MM.1S (cell line): ENCODE results near the gene MELTF.
"Not testable (repeated sequence)": the region's sequence is repeated elsewhere in the genome, so short reads cannot be mapped to it uniquely, and the experiment has no call there.

Source experiments
- DNase-seq: peaks from one replicate; pipeline ENCODE4 v3.0.0-alpha.2; 2015
- H2AFZ ChIP-seq: fragments of 300-600 bp; sonication (generic); 2 replicates; pipeline ENCODE4 v1.6.0; 2016; ENCODE audit warnings: antibody characterized with exemption, low read length
- H3F3A ChIP-seq: fragments of 300-600 bp; sonication (generic); 2 replicates; pipeline ENCODE4 v1.6.1; 2016; ENCODE audit warnings: mild to moderate bottlenecking, antibody characterized with exemption, low read length, moderate library complexity, mixed read lengths; ENCODE audit not compliant: insufficient read depth
- H3K27ac ChIP-seq: fragments of 300-600 bp; sonication (generic); 2 replicates; pipeline ENCODE4 v1.5.1; 2016; ENCODE audit warnings: mild to moderate bottlenecking, low read length
- H3K27me3 ChIP-seq: fragments of 300-600 bp; sonication (generic); replicated peaks from 2 replicates; pipeline ENCODE4 v1.6.0; 2016; ENCODE audit warnings: low read length; ENCODE audit not compliant: insufficient read depth
- H3K36me3 ChIP-seq: fragments of 300-600 bp; sonication (generic); replicated peaks from 2 replicates; pipeline ENCODE4 v1.6.1; 2016; ENCODE audit warnings: mild to moderate bottlenecking, low read length, mixed read lengths; ENCODE audit not compliant: insufficient read depth
- H3K4me1 ChIP-seq: fragments of 300-600 bp; sonication (generic); 2 replicates; pipeline ENCODE4 v1.6.1; 2016; ENCODE audit warnings: low read length, mixed read lengths
- H3K4me2 ChIP-seq: fragments of 300-600 bp; sonication (generic); 2 replicates; pipeline ENCODE4 v1.6.0; 2016; ENCODE audit warnings: low read depth, low read length
- H3K4me3 ChIP-seq: fragments of 300-600 bp; sonication (generic); 2 replicates; pipeline ENCODE4 v1.5.1; 2016; ENCODE audit warnings: low read length, mixed read lengths
- H3K79me2 ChIP-seq: fragments of 300-600 bp; sonication (generic); 2 replicates; pipeline ENCODE4 v1.6.1; 2016; ENCODE audit warnings: mixed run types, low read length, mixed read lengths
- H3K9ac ChIP-seq: fragments of 300-600 bp; sonication (generic); 2 replicates; pipeline ENCODE4 v1.6.1; 2016; ENCODE audit warnings: low read length, mixed read lengths
- H3K9me2 ChIP-seq: fragments of 300-600 bp; sonication (generic); replicated peaks from 2 replicates; pipeline ENCODE4 v1.6.1; 2016; ENCODE audit warnings: mild to moderate bottlenecking, low read length, mixed read lengths; ENCODE audit not compliant: insufficient read depth
- H3K9me3 ChIP-seq: fragments of 300-600 bp; sonication (generic); replicated peaks from 2 replicates; pipeline ENCODE4 v1.6.1; 2016; ENCODE audit warnings: mild to moderate bottlenecking, low read length, mixed read lengths; ENCODE audit not compliant: insufficient read depth
- H4K20me1 ChIP-seq: fragments of 300-600 bp; sonication (generic); 2 replicates; pipeline ENCODE4 v1.6.1; 2016; ENCODE audit warnings: mild to moderate bottlenecking, low read length, moderate library complexity, mixed read lengths; ENCODE audit not compliant: insufficient read depth
- CTCF ChIP-seq: fragments of 300-600 bp; sonication (generic); IDR thresholded peaks from 2 replicates; pipeline ENCODE4 v1.5.1; 2016; ENCODE audit warnings: antibody characterized with exemption, low read length, mixed read lengths
- EZH2 ChIP-seq: fragments of 300-600 bp; sonication (generic); optimal IDR thresholded peaks from 2 replicates; pipeline ENCODE3; 2017; ENCODE audit warnings: low read depth, mild to moderate bottlenecking, antibody characterized with exemption, low read length, mixed read lengths
- EZH2phosphoT487 ChIP-seq: fragments of 300-600 bp; sonication (generic); IDR thresholded peaks from 2 replicates; pipeline ENCODE4 v1.6.1; 2018; ENCODE audit warnings: antibody characterized with exemption, low read length

The MELTF gene

GRCh38 chr3:197038679-197039462 is 9.3 kb upstream of the MELTF start:
- no peaks in the 10 kb centered on the region for H3K9me2 ChIP-seq
- H3F3A ChIP-seq, result no peaks in the 10 kb centered on the region
- H3K27ac ChIP-seq, result no peak overlapping the region
- no peaks in the 10 kb centered on the region for H4K20me1 ChIP-seq
- TF ChIP-seq EZH2, result no peak
- no peak for TF ChIP-seq EZH2phosphoT487
- no peak for TF ChIP-seq CTCF
- H3K27me3 ChIP-seq, result no peaks in the 10 kb centered on the region
- no peak overlapping the region for H3K9ac ChIP-seq
- no peak overlapping the region for H3K4me3 ChIP-seq
- no peaks in the 10 kb centered on the region for H3K9me3 ChIP-seq
- no peak overlapping the region for H2AFZ ChIP-seq
- H3K36me3 ChIP-seq, result no peaks in the 10 kb centered on the region
- H3K4me1 ChIP-seq, result no peaks in the 10 kb centered on the region
- no peak overlapping the region for H3K4me2 ChIP-seq
- DNase-seq, result no peak
- H3K79me2 ChIP-seq, result no peaks in the 10 kb centered on the region

GRCh38 chr3:197035577-197035976 is 6.0 kb upstream of the MELTF start:
- no peak for DNase-seq
- Histone ChIP-seq H4K20me1 (no peaks in the 10 kb centered on the region), H3K9me2 (no peaks in the 10 kb centered on the region), H3K27me3 (no peaks in the 10 kb centered on the region), H3K4me2 (no peak overlapping the region), H3K9ac (no peak overlapping the region), H2AFZ (no peak overlapping the region), H3K27ac (no peak overlapping the region), H3K79me2 (no peaks in the 10 kb centered on the region), H3K4me3 (no peak overlapping the region), H3K9me3 (no peaks in the 10 kb centered on the region), H3K4me1 (no peaks in the 10 kb centered on the region), H3F3A (peaks cover 3% of the 10 kb centered on the region; the same call in 1 of the 2 replicates), H3K36me3 (no peaks in the 10 kb centered on the region)
- TF ChIP-seq EZH2, result no peak
- TF ChIP-seq EZH2phosphoT487, result no peak
- TF ChIP-seq CTCF, result no peak

GRCh38 chr3:197034778-197035177 is 5.2 kb upstream of the MELTF start:
- DNase-seq, H4K20me1 ChIP-seq, H3K27ac ChIP-seq, H3K9me2 ChIP-seq, H3K9me3 ChIP-seq, H3K4me2 ChIP-seq, H3K36me3 ChIP-seq, H2AFZ ChIP-seq, H3K4me3 ChIP-seq, H3K79me2 ChIP-seq, H3F3A ChIP-seq, H3K27me3 ChIP-seq, H3K4me1 ChIP-seq, H3K9ac ChIP-seq: not testable (repeated sequence)

GRCh38 chr3:197033764-197034163 is 4.1 kb upstream of the MELTF start:
- H3K27me3 ChIP-seq, DNase-seq, H3K36me3 ChIP-seq, H2AFZ ChIP-seq, H3K4me3 ChIP-seq, H3K79me2 ChIP-seq, H3K9me2 ChIP-seq, H4K20me1 ChIP-seq, H3K27ac ChIP-seq, H3K4me1 ChIP-seq, H3K4me2 ChIP-seq, H3K9ac ChIP-seq, H3F3A ChIP-seq, H3K9me3 ChIP-seq: not testable (repeated sequence)
